BJ (cell line): ENCODE measurements around the gene MNS1. TPM values are rescaled to one million over a fixed set of nuclear protein-coding genes. Genes with fewer than 3 reads are reported as not detected.

Experiments used
- CTCF ChIA-PET: fragments of 350-600 bp; formaldehyde crosslinking; extraction: SDS; loops from one replicate; lab custom pipeline; 2021; ENCODE audit warnings: antibody characterized with exemption, inconsistent platforms; lab: Yijun Ruan, JAX
- POLR2A ChIA-PET: fragments of 300-600 bp; sonication (Branson Sonifier 250); formaldehyde crosslinking; extraction: SDS; loops from one replicate; lab custom pipeline; 2021; ENCODE audit warnings: antibody characterized with exemption; lab: Charles Lee
- DNase-seq: peaks from one replicate; pipeline ENCODE4 v3.0.0-alpha.2; 2011; ENCODE audit warnings: low read depth
- H3K27me3 ChIP-seq: 2 replicates; pipeline ENCODE4 v1.6.0; 2011; ENCODE audit warnings: low read length; ENCODE audit not compliant: control insufficient read depth, insufficient read depth
- H3K36me3 ChIP-seq: 2 replicates; pipeline ENCODE4 v1.5.1; 2011; ENCODE audit warnings: low read length; ENCODE audit not compliant: control insufficient read depth, insufficient read depth
- H3K4me3 ChIP-seq: 2 replicates; pipeline ENCODE4 v1.5.1; 2011; ENCODE audit warnings: low read depth, mild to moderate bottlenecking, control low read depth, low read length
- polyA minus RNA-seq: library from RNA; depleted of rRNA, polyadenylated mRNA; stranded (reverse); fragments of >200 nt; gene quantifications from 2 replicates; pipeline ENCODE4 v1.2.3, GENCODE V29; 2011; rRNA and poly(A)+ RNA removed
- polyA plus RNA-seq: library from polyadenylated mRNA; depleted of rRNA; stranded (reverse); fragments of >200 nt; gene quantifications from 2 replicates; pipeline ENCODE4 v1.2.3, GENCODE V29; 2011; rRNA removed
- TF ChIP-seq, protein P1 (sequence below): IDR thresholded peaks from 2 replicates; pipeline ENCODE4 v1.5.1; 2011; ENCODE audit warnings: low read depth, mild to moderate bottlenecking, control low read depth, inconsistent platforms, low read length, moderate library complexity; ENCODE audit not compliant: insufficient read depth

The MNS1 gene, protein sequence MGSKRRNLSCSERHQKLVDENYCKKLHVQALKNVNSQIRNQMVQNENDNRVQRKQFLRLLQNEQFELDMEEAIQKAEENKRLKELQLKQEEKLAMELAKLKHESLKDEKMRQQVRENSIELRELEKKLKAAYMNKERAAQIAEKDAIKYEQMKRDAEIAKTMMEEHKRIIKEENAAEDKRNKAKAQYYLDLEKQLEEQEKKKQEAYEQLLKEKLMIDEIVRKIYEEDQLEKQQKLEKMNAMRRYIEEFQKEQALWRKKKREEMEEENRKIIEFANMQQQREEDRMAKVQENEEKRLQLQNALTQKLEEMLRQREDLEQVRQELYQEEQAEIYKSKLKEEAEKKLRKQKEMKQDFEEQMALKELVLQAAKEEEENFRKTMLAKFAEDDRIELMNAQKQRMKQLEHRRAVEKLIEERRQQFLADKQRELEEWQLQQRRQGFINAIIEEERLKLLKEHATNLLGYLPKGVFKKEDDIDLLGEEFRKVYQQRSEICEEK
- 0.32 and 0.58 TPM in 2 replicates for polyA plus RNA-seq
- polyA minus RNA-seq, result 0.10 TPM in 1 of 2 replicates, not detected in the other

DNA sequence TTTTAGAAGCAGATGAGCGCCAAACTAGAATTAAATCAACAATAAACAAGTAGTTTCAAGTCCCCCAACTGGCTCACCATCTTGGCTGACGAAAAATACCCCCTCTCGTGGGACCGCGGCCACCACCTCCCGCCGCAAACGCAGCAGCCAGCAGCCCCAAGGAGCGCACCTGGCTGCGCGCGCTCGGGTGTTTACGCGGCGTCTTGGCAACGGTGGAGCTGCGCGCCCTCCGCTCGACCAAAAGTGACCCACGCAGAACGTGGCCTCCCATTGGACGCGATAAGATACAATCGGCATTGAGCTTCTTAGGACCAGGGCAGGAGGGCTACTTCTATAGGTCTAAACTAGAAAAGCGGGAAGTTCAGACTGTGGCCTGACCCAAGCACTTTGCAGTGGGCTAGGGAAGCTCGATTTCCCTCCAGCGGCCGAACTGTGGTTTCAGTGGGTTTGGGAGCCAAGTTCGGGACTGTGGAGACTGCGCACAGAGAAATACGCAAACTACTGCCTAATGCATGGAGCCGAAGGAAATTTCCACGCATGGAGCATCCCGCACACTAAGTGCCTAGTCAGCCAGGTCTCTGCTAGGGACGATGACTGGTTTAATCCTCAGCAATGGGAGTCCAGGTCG, at the start of gene MNS1:
TSS of gene MNS1 (minus strand) at position 245 of the 628 bp plus-strand sequence. CDS start at position 80, 165 bp downstream.
- TF ChIP-seq, protein P1, sequence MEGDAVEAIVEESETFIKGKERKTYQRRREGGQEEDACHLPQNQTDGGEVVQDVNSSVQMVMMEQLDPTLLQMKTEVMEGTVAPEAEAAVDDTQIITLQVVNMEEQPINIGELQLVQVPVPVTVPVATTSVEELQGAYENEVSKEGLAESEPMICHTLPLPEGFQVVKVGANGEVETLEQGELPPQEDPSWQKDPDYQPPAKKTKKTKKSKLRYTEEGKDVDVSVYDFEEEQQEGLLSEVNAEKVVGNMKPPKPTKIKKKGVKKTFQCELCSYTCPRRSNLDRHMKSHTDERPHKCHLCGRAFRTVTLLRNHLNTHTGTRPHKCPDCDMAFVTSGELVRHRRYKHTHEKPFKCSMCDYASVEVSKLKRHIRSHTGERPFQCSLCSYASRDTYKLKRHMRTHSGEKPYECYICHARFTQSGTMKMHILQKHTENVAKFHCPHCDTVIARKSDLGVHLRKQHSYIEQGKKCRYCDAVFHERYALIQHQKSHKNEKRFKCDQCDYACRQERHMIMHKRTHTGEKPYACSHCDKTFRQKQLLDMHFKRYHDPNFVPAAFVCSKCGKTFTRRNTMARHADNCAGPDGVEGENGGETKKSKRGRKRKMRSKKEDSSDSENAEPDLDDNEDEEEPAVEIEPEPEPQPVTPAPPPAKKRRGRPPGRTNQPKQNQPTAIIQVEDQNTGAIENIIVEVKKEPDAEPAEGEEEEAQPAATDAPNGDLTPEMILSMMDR, result no peak
- Histone ChIP-seq H3K27me3 (peaks cover 1% of the 10 kb centered on the region; the same call in 1 of the 2 replicates), H3K36me3 (no peaks in the 10 kb centered on the region), H3K4me3 (peak within 1 kb of the TSS; percentile 57)
- POLR2A ChIA-PET, result no interaction called here
- CTCF ChIA-PET, result interaction anchor here (1.5 kb wide), 1 partner anchor 27 kb away, joined by 4 read pairs; no protein-coding TSS in a partner anchor
- DNase-seq, result peak; percentile 92

DNA sequence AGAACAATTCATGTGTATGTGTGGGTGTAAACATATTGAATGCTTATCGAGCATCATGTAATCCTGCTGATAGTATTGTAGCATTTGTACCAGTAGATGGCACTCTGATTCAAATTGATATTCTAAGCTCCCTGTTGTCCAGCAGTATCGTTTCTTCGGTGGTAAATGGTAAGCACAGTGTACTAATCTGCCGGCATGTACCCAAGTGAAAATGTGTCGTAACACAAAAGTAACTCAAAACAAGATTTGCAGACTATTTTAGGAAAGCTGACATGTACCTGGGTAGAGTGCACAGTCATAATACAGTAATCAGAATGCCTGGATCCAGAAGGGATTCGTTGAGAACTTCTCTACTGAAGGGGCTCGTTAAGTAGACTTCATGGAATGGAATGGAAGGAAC, 31.7 kb upstream of the MNS1 start:
- H3K4me3 ChIP-seq, result no peak overlapping the region
- H3K36me3 ChIP-seq, result no peaks in the 10 kb centered on the region
- DNase-seq, result peak; percentile 19
- peaks cover 2% of the 10 kb centered on the region for H3K27me3 ChIP-seq
- POLR2A ChIA-PET, result no interaction called here
- TF ChIP-seq, protein P1, result peak; percentile 69
- CTCF ChIA-PET, result interaction anchor here (0.6 to 8.6 kb wide), 8 partner anchors 12 to 1031 kb away, joined by 3 to 73 read pairs (median 3); no protein-coding TSS in a partner anchor

DNA sequence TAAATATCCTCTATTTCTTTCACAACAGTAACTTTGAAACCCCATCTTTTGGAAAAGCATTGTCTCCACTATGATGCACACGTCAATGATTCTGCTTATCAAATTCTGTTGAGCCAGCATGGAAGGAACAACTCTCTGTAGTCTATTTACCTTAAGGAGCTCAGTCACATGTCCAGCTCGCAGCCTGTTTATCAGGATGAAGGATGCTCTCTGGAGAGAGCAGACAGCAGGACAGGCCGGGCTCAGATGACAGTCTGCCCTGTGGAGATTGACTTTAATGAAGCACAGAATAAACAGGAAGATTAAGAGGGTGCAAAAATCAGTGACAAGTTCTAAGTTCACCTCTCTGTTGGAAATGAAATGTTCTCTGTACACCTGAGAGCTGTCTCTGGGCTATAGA, 30.6 kb upstream of the MNS1 start:
- H3K4me3 ChIP-seq, result no peak overlapping the region
- TF ChIP-seq, protein P1, result no peak
- ChIA-PET POLR2A (no interaction called here), CTCF (interaction anchor here (1.3 to 8.6 kb wide), 5 partner anchors 317 to 811 kb away, joined by 4 to 73 read pairs (median 5); no protein-coding TSS in a partner anchor)
- no peak for DNase-seq
- peaks cover 2% of the 10 kb centered on the region for H3K27me3 ChIP-seq
- no peaks in the 10 kb centered on the region for H3K36me3 ChIP-seq

DNA sequence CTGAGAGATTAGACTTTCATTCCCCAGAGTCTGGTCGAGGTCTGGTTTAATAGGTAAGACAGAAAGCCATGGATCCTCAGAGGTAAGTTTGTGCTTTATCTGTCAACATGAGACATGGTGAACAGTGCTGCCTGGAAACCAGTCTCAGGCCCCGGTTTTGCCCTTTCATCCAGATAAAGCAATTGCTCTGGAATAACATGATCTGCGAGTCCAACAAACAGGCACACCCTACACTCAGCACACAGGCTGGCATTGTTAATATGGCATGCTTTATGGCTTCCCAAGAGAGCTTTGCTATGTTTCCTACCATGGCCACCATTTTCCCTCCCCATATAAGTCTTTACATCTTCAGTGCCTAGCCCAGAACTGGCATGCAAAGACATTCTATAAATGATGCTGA, 30.1 kb upstream of the MNS1 start:
- POLR2A ChIA-PET, result no interaction called here
- no peak overlapping the region for H3K4me3 ChIP-seq
- H3K27me3 ChIP-seq, result peaks cover 2% of the 10 kb centered on the region
- TF ChIP-seq, protein P1, result no peak
- no peaks in the 10 kb centered on the region for H3K36me3 ChIP-seq
- DNase-seq, result no peak
- CTCF ChIA-PET, result interaction anchor here (1.3 to 8.6 kb wide), 6 partner anchors 317 to 811 kb away, joined by 4 to 73 read pairs (median 5); no protein-coding TSS in a partner anchor
